ENCODE data around the gene PAQR5. TPM values are rescaled to one million over a fixed set of nuclear protein-coding genes. Genes with fewer than 3 reads are reported as not detected.
A peak's percentile ranks its signal among the peaks of the same experiment; 100 is the strongest.

The PAQR5 gene
- total RNA-seq, 4 donors from 2014 or later = 4.2 to 16.4 (median 6.8) TPM

DNA sequence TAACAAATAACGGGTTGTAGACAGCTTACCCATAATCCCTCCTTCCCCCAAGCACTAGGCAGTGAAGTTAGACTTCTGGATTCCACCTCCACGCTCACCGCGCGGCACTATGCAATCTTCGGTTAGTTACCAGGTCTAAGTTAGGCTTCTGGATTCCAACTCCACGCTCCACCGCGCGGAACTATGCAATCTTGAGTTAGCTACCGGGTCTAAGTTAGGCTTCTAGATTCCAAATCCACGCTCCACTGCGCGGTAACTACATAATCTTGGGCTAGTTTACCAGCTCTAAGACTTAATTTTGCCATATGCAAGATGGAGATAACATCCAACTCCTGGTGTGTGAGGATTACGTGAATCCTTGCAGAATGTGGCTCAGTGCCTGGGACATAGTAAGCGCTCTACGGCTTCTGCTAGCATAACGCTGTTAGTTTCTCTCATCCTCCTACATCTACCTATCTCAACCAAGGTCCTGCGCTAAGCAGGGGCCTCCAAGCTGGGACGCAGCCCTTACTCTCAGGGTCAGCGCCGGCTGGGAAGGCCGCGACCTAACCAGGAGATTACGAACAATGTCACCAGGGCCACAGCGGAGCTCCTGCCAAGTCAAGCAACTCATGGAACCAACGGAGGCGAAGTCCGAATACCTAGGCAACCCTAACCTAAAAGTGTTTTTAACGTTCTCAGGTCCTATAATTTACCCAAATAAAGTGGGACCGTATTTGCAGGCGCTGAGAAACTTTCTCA lies 153.4 kb downstream of the PAQR5 start:
- TF ChIP-seq POLR2A (IDR thresholded peaks at IDR 0.05) = no peak
- TF ChIP-seq, protein P1, sequence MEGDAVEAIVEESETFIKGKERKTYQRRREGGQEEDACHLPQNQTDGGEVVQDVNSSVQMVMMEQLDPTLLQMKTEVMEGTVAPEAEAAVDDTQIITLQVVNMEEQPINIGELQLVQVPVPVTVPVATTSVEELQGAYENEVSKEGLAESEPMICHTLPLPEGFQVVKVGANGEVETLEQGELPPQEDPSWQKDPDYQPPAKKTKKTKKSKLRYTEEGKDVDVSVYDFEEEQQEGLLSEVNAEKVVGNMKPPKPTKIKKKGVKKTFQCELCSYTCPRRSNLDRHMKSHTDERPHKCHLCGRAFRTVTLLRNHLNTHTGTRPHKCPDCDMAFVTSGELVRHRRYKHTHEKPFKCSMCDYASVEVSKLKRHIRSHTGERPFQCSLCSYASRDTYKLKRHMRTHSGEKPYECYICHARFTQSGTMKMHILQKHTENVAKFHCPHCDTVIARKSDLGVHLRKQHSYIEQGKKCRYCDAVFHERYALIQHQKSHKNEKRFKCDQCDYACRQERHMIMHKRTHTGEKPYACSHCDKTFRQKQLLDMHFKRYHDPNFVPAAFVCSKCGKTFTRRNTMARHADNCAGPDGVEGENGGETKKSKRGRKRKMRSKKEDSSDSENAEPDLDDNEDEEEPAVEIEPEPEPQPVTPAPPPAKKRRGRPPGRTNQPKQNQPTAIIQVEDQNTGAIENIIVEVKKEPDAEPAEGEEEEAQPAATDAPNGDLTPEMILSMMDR (IDR thresholded peaks at IDR 0.05) = no peak
- WGBS, 2 donors = 8 to 19% methylated on average over 31 to 32 of the region's 32 CpGs
- DNase-seq (ENCODE audit: low spot score in 2 of 2) = peak in 1 of 2 donors; percentile 83
- intact Hi-C loops (cut with DNase I; ENCODE audit: low total_unique reads) = no loop called here
- H3K4me3 ChIP-seq (ENCODE audit: low read depth, poor library complexity, severe bottlenecking) = peak overlapping the region; percentile 34

DNA sequence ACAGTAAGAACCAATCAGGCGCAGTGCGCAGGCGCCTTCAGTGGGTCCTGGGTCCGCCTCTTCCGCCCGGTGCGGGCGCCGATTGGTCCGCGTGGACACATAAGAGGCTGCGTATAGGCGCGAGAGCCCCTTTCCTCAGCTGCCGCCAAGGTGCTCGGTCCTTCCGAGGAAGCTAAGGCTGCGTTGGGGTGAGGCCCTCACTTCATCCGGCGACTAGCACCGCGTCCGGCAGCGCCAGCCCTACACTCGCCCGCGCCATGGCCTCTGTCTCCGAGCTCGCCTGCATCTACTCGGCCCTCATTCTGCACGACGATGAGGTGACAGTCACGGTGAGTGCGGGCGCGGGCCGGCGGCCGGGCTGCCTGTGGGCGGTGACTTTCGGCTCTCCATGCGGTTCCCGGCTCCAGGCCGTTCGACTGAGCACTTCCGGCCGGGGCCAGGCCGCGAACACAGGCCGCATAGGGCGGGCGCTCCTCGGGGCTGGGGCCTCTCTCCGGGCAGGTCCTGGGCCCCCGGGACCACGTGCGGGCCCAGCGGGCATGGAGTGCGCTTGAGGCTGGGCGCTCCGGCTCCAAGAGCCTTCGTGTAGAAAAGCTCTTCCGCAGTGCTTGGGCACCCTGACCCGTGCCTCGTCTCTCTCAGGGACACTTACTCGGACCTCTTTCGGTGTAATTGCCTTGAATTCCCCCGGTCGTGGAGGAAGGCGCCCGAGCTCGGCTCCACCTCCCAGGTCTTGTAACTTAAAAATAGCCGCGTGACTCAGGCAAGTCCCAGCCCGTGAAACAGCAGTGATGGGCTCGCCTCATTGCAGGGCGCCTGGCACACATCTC lies 154.2 kb downstream of the PAQR5 start, which contains the start of gene RPLP1:
TSS of gene RPLP1 (plus strand) at position 127 of the 830 bp plus-strand sequence. CDS start at position 258, 131 bp downstream.
- intact Hi-C loops (cut with DNase I; ENCODE audit: low total_unique reads) = no loop called here
- peak; percentile 96 to 99 for DNase-seq (ENCODE audit: low spot score in 2 of 2)
- WGBS, 2 donors = 0 to 1% methylated on average over 52 to 64 of the region's 77 CpGs
- TF ChIP-seq, protein P1 (IDR thresholded peaks at IDR 0.05) = no peak
- TF ChIP-seq POLR2A (IDR thresholded peaks at IDR 0.05) = peak in 1 of 2 donors; percentile 55
- peak within 1 kb of the TSS; percentile 87 for H3K4me3 ChIP-seq (ENCODE audit: low read depth, poor library complexity, severe bottlenecking)

GRCh38 chr15:69454953-69455352 lies 156.2 kb downstream of the PAQR5 start:
- 33 to 45% methylated on average over 5 of the region's 5 CpGs for WGBS, 2 donors
- no peak for TF ChIP-seq POLR2A (IDR thresholded peaks at IDR 0.05)
- peak in 1 of 2 donors; percentile 62 for DNase-seq (ENCODE audit: low spot score in 2 of 2)
- H3K4me3 ChIP-seq (ENCODE audit: low read depth, poor library complexity, severe bottlenecking) = no peak overlapping the region
- intact Hi-C loops (cut with DNase I; ENCODE audit: low total_unique reads) = no loop called here

DNA sequence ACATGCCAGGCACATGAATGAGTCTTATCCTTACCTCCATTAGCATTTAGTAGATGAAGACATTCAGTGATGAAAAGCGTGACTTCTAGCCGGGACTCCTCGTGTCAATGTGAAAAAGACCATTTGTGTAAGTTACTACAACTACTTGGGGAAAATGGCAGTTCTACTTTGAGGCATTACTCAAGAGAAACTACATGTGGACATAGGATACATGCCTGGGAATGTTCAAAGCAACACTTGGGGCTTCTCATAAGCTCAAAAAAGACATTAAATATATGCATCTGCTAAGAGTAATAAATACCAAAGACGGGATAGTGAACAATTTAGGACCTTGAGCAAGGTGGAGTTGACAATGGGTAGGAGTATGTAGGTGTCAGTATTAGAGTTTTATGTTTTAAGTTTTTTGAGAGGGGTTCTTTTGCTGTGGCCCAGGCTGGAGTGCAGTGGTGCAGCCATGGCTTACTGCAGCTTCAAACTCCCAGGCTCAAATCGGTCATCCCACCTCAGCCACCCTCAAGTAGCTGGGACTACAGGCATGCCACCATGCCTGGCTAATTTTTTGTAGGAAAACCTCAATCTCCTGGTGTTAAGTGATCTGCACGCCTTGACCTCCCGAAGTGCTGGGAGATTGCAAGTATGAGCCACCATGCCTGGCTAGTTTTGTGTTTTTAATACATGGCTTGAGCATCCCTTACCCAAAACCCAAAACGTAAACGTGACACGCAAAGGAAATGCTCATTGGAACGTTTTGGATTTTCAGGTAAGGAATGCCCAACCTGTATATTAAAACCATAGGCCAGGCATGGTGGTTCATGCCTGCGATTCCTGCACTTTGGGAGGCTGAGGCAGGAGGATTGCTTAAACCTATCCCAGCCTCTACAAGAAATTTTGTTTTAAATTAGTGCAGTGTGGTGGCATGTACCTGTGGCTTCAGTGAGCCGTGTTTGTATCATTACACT lies 157.8 kb downstream of the PAQR5 start:
- no peak overlapping the region for H3K4me3 ChIP-seq (ENCODE audit: low read depth, poor library complexity, severe bottlenecking)
- no peak for TF ChIP-seq POLR2A (IDR thresholded peaks at IDR 0.05)
- TF ChIP-seq, protein P1 (IDR thresholded peaks at IDR 0.05) = no peak
- WGBS, 2 donors = 84 to 92% methylated on average over 13 of the region's 13 CpGs
- peak in 1 of 2 donors; percentile 59 for DNase-seq (ENCODE audit: low spot score in 2 of 2)
- intact Hi-C loops (cut with DNase I; ENCODE audit: low total_unique reads) = no loop called here

Other genes starting within 250 kb of the PAQR5 start
- 10 to 100 TPM; 10.3 to 18.0 (median 12.8) TPM for gene GLCE, start 138.3 kb upstream of the PAQR5 start, total RNA-seq
- 1 to 10 TPM; 2.7 to 5.7 (median 3.1) TPM for gene KIF23, start 115.4 kb downstream of the PAQR5 start, total RNA-seq
- gene RPLP1, start 153.9 kb downstream of the PAQR5 start, total RNA-seq = 1,000 to 10,000 TPM; 1,024 to 2,624 (median 1,151) TPM

All from lower leg skin (tissue), 4 donors.